HepG2 (cell line): Measurements from ENCODE around the gene GLRX5. TPM values are rescaled to one million over a fixed set of nuclear protein-coding genes. Genes with fewer than 3 reads are reported as not detected.

ENCODE experiments used
- ATAC-seq: fragments of 200-7000 bp; cut with Tn5 transposase; 3 replicates; pipeline ENCODE4 v1.9.1; 2020; ENCODE audit warnings: mild to moderate bottlenecking, moderate library complexity
- BruUV-seq: library from RNA; stranded (reverse); fragments of 400-500 nt; replicated peaks from 2 replicates; lab custom pipeline; 2021; lab: Mats Ljungman, UMichigan
- CTCF ChIA-PET: fragments of 300-600 bp; formaldehyde crosslinking; extraction: SDS; loops from one replicate; lab custom pipeline; 2021; ENCODE audit warnings: low total read pairs, inconsistent platforms, low intra/inter-chr PET ratio; lab: Yijun Ruan, JAX
- POLR2A ChIA-PET: fragments of 350-600 bp; sonication (Branson Sonifier 250); formaldehyde crosslinking; loops from one replicate; lab custom pipeline; 2020; ENCODE audit warnings: antibody characterized with exemption, inconsistent platforms; lab: Yijun Ruan, JAX
- DNase-seq: peaks from one replicate; pipeline ENCODE4 v3.0.0-alpha.2; 2015; ENCODE audit warnings: low spot score
- FAIRE-seq: peaks from 3 replicates; lab custom pipeline; 2011; peaks lifted over from hg19 to GRCh38; lab: Jason Lieb, UNC
- H2AFZ ChIP-seq: one replicate; pipeline ENCODE4 v1.6.1; 2011; ENCODE audit warnings: low read length, inconsistent platforms
- H3K27ac ChIP-seq: fragments of 300-600 bp; 3 replicates; pipeline ENCODE4 v1.8.0; 2011; ENCODE audit warnings: mixed run types, mild to moderate bottlenecking, mixed read lengths, low read length, inconsistent platforms; ENCODE audit not compliant: insufficient read depth; ENCODE audit errors: extremely low read length
- H3K27me3 ChIP-seq, 2 experiments: fragments of 200-600 bp in 1 of 2; 2 replicates in 1 of 2; 3 replicates in 1 of 2; pipeline versions ENCODE4 v1.6.0 to v1.8.0; 2011; ENCODE audit warnings: low read length in 2 of 2, mild to moderate bottlenecking in 2 of 2, moderate library complexity in 2 of 2, inconsistent platforms in 1 of 2; ENCODE audit not compliant: insufficient read depth in 2 of 2, control insufficient read depth in 1 of 2
- H3K36me3 ChIP-seq, 2 experiments: fragments of 200-600 bp in 1 of 2; replicated peaks in 1 of 2; 2 replicates in 1 of 2; 3 replicates in 1 of 2; pipeline versions ENCODE4 v1.5.1 to v1.8.0; 2011; ENCODE audit warnings: low read length in 2 of 2, inconsistent platforms in 1 of 2; ENCODE audit not compliant: insufficient read depth in 2 of 2, control insufficient read depth in 1 of 2
- H3K4me1 ChIP-seq: 2 replicates; pipeline ENCODE4 v1.5.1; 2012; ENCODE audit warnings: low read length, inconsistent platforms; ENCODE audit not compliant: insufficient read depth
- H3K4me2 ChIP-seq: 2 replicates; pipeline ENCODE4 v1.6.0; 2011; ENCODE audit warnings: low read depth, low read length, inconsistent platforms
- H3K4me3 ChIP-seq, 3 experiments: fragments of 200-600 bp in 1 of 3; sonication (generic), shearing (Covaris generic) in 1 of 3; replicated peaks in 1 of 3; 2 replicates each; pipeline ENCODE4 v1.5.1; 2011 to 2016; ENCODE audit warnings: low read length in 3 of 3, inconsistent platforms in 2 of 3, low read depth in 2 of 3, mild to moderate bottlenecking in 2 of 3, control low read depth in 1 of 3, mixed read lengths in 1 of 3; ENCODE audit not compliant: insufficient read depth in 1 of 3
- H3K79me2 ChIP-seq: one replicate; pipeline ENCODE4 v1.6.1; 2011; ENCODE audit warnings: low read length, inconsistent platforms; ENCODE audit not compliant: insufficient read depth
- H3K9ac ChIP-seq: 2 replicates; pipeline ENCODE4 v1.6.0; 2011; ENCODE audit warnings: mild to moderate bottlenecking, low read depth, low read length, inconsistent platforms; ENCODE audit not compliant: insufficient read depth
- H3K9me3 ChIP-seq: 2 replicates; pipeline ENCODE4 v1.5.1; 2012; ENCODE audit warnings: mild to moderate bottlenecking, low read length
- H4K20me1 ChIP-seq: 2 replicates; pipeline ENCODE4 v1.6.0; 2011; ENCODE audit warnings: inconsistent platforms, mild to moderate bottlenecking, low read length, moderate library complexity; ENCODE audit not compliant: insufficient read depth
- HCFC1 ChIP-seq: fragments of 150-350 bp; IDR thresholded peaks from 2 replicates; pipeline ENCODE4 v1.6.1; 2014; ENCODE audit warnings: low read depth, low read length
- HMGA1 ChIP-seq: sonication (generic); formaldehyde crosslinking; conservative IDR thresholded peaks from 2 replicates; pipeline ENCODE4 v1.4.0; 2020; ENCODE audit warnings: missing genetic modification reagents
- NR0B2 ChIP-seq: sonication (generic); formaldehyde crosslinking; IDR thresholded peaks from 2 replicates; pipeline ENCODE4 v1.4.0; 2020; ENCODE audit warnings: mild to moderate bottlenecking, missing genetic modification reagents
- NR3C1 ChIP-seq: sonication (generic); formaldehyde crosslinking; IDR thresholded peaks from 2 replicates; pipeline ENCODE4 v1.4.0; 2020; ENCODE audit warnings: missing genetic modification reagents
- SCMH1 ChIP-seq: sonication (generic); formaldehyde crosslinking; IDR thresholded peaks from 2 replicates; pipeline ENCODE4 v1.9.0; 2021; ENCODE audit warnings: missing genetic modification reagents, mild to moderate bottlenecking, borderline replicate concordance
- ZBTB33 ChIP-seq: sonication (generic); formaldehyde crosslinking; IDR thresholded peaks from 2 replicates; pipeline ENCODE4 v1.4.0; 2020; ENCODE audit warnings: missing genetic modification reagents
- ZNF687 ChIP-seq: sonication (generic); formaldehyde crosslinking; IDR thresholded peaks from 2 replicates; pipeline ENCODE4 v1.5.1; 2020; ENCODE audit warnings: mild to moderate bottlenecking, missing genetic modification reagents, moderate library complexity
- WGBS: methylation state at CpG from one replicate; pipeline ENCODE4 v1.1.6; 2017; ENCODE audit warnings: low lambda C conversion rate; 5-methylcytosine and 5-hydroxymethylcytosine counted together
- in situ Hi-C: cut with HindIII; loops from 2 replicates; pipeline ENCODE4 v1.10.0; 2017; ENCODE audit warnings: low pct_unique_long_range_greater_than_20kb; ENCODE audit not compliant: extremely low pct_ligation_motif_present
- intact Hi-C: fragments of 100-400 bp; cut with micrococcal nuclease; formaldehyde crosslinking; loops from one replicate; pipeline ENCODE4 v1.10.0; 2022; ENCODE audit not compliant: unreplicated experiment
- polyA plus RNA-seq, 8 experiments: library from polyadenylated mRNA; depleted of rRNA in 3 of 8; stranded (reverse) in 7 of 8; unstranded in 1 of 8; fragments of >200 nt; fragmentation: Illumina TruSeq in 4 of 8; extraction: Trizol in 4 of 8; gene quantifications; 2 replicates each; pipeline versions ENCODE4 v1.2.1 to v1.2.3, GENCODE V29; 2011 to 2016; ENCODE audit warnings: low read depth in 4 of 8, missing spikeins in 1 of 8, mixed read lengths in 1 of 8; ENCODE audit not compliant: insufficient read depth in 1 of 8
- total RNA-seq, 5 experiments: library from RNA; depleted of rRNA; stranded (reverse); fragments of >200 nt; fragmentation: Illumina TruSeq; extraction: Trizol; gene quantifications; 2 replicates each; pipeline ENCODE4 v1.2.3, GENCODE V29; 2016; ENCODE audit warnings: low read depth in 1 of 5
- TF ChIP-seq, protein P1 (sequence below): sonication (generic); formaldehyde crosslinking; IDR thresholded peaks from 2 replicates; pipeline ENCODE4 v1.8.1; 2023; ENCODE audit warnings: mild to moderate bottlenecking, moderate library complexity, missing genetic modification reagents
- TF ChIP-seq, protein P2 (sequence below): IDR thresholded peaks from 2 replicates; pipeline ENCODE4 v1.6.1; 2012; ENCODE audit warnings: inconsistent platforms
- TF ChIP-seq, protein P3 (sequence below): sonication (generic); formaldehyde crosslinking; IDR thresholded peaks from 2 replicates; pipeline ENCODE4 v1.5.1; 2020; ENCODE audit warnings: mild to moderate bottlenecking, missing genetic modification reagents, borderline replicate concordance

Gene GLRX5
- total and polyA plus RNA-seq, 2 of the 13 experiments (the other 11 are each of a cell fraction or from before 2014, with no cell fraction given): 122 to 146 TPM

GRCh38 chr14:95513291-95513690, 21.6 kb upstream of the GLRX5 start:
- CTCF ChIA-PET: no interaction called here
- H3K27me3 ChIP-seq: no peaks in the 10 kb centered on the region; a peak in 1 of 5 replicates
- POLR2A ChIA-PET: interaction anchor here (1.4 kb wide), 1 partner anchor 10 kb away, joined by 4 read pairs; no protein-coding TSS in a partner anchor
- H3K4me3 ChIP-seq: no peak overlapping the region
- H3K9me3 ChIP-seq: no peaks in the 10 kb centered on the region
- 0 out of 5 replicates have a peak, but pooled peaks cover 0 to 8% of the 10 kb centered on the region in 2 experiments for H3K36me3 ChIP-seq
- peaks cover 33% of the 10 kb centered on the region for H3K79me2 ChIP-seq
- no peak overlapping the region for H3K27ac ChIP-seq
- ATAC-seq: no peak
- H4K20me1 ChIP-seq: no peaks in the 10 kb centered on the region
- H2AFZ ChIP-seq: no peak overlapping the region
- intact Hi-C loops (no loop called here), in situ Hi-C loops (no loop called here)
- no peak for DNase-seq
- H3K4me1 ChIP-seq: peaks cover 45% of the 10 kb centered on the region
- no peak overlapping the region for H3K9ac ChIP-seq
- BruUV-seq: no TSS peak
- 95% methylated on average over 6 of the region's 6 CpGs for whole genome bisulfite sequencing
- no peak for FAIRE-seq
- no peak overlapping the region for H3K4me2 ChIP-seq
- TF ChIP-seq HCFC1: no peak
- TF ChIP-seq HMGA1 (CRISPR knock-in tag): no peak
- TF ChIP-seq SCMH1 (CRISPR knock-in tag): no peak
- no peak for TF ChIP-seq NR3C1
- TF ChIP-seq, protein P1, sequence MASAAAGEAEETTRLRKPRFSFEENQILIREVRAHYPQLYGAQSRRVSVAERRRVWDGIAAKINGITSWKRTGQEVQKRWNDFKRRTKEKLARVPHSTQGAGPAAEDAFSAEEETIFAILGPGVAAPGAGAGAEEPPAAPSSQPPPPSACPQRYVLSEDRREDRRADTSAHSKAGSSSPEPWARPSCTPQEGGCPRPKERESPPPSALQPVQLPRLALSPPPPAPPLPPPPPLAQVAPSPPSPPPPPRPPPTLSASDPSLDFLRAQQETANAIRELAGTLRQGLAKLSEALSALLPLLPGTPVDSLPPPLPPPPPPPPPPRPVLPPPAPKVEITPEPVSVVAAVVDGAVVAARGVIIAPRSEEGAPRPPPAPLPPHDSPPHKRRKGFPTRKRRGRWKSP: no peak
- TF ChIP-seq NR0B2 (CRISPR knock-in tag): no peak
- TF ChIP-seq, protein P2, sequence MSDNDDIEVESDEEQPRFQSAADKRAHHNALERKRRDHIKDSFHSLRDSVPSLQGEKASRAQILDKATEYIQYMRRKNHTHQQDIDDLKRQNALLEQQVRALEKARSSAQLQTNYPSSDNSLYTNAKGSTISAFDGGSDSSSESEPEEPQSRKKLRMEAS: no peak
- no peak for TF ChIP-seq ZBTB33 (CRISPR knock-in tag)
- TF ChIP-seq ZNF687 (CRISPR knock-in tag): no peak
- TF ChIP-seq, protein P3, sequence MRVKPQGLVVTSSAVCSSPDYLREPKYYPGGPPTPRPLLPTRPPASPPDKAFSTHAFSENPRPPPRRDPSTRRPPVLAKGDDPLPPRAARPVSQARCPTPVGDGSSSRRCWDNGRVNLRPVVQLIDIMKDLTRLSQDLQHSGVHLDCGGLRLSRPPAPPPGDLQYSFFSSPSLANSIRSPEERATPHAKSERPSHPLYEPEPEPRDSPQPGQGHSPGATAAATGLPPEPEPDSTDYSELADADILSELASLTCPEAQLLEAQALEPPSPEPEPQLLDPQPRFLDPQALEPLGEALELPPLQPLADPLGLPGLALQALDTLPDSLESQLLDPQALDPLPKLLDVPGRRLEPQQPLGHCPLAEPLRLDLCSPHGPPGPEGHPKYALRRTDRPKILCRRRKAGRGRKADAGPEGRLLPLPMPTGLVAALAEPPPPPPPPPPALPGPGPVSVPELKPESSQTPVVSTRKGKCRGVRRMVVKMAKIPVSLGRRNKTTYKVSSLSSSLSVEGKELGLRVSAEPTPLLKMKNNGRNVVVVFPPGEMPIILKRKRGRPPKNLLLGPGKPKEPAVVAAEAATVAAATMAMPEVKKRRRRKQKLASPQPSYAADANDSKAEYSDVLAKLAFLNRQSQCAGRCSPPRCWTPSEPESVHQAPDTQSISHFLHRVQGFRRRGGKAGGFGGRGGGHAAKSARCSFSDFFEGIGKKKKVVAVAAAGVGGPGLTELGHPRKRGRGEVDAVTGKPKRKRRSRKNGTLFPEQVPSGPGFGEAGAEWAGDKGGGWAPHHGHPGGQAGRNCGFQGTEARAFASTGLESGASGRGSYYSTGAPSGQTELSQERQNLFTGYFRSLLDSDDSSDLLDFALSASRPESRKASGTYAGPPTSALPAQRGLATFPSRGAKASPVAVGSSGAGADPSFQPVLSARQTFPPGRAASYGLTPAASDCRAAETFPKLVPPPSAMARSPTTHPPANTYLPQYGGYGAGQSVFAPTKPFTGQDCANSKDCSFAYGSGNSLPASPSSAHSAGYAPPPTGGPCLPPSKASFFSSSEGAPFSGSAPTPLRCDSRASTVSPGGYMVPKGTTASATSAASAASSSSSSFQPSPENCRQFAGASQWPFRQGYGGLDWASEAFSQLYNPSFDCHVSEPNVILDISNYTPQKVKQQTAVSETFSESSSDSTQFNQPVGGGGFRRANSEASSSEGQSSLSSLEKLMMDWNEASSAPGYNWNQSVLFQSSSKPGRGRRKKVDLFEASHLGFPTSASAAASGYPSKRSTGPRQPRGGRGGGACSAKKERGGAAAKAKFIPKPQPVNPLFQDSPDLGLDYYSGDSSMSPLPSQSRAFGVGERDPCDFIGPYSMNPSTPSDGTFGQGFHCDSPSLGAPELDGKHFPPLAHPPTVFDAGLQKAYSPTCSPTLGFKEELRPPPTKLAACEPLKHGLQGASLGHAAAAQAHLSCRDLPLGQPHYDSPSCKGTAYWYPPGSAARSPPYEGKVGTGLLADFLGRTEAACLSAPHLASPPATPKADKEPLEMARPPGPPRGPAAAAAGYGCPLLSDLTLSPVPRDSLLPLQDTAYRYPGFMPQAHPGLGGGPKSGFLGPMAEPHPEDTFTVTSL: no peak
